Raji (cell line): ENCODE data around the gene CRELD2.

ENCODE experiments used
- POLR2A ChIP-seq: IDR thresholded peaks from 2 replicates; pipeline ENCODE4 v1.6.1; 2011; ENCODE audit warnings: low read depth, low read length, control low read depth; ENCODE audit not compliant: insufficient read depth

Gene CRELD2

GRCh38 chr22:49929211-49929979 lies 11.0 kb downstream of the CRELD2 start:
- no peak for TF ChIP-seq POLR2A

GRCh38 chr22:49929994-49930575 lies 11.7 kb downstream of the CRELD2 start:
- TF ChIP-seq POLR2A = no peak

GRCh38 chr22:49930596-49931412 lies 12.4 kb downstream of the CRELD2 start:
- peak; percentile 46 for TF ChIP-seq POLR2A

- no peak for TF ChIP-seq POLR2A
Observed at GRCh38 chr22:49933236-49934159, 15.1 kb downstream of the CRELD2 start.

- TF ChIP-seq POLR2A = no peak
Observed at GRCh38 chr22:49934160-49934890, 15.9 kb downstream of the CRELD2 start.

- TF ChIP-seq POLR2A = no peak
Observed at GRCh38 chr22:49934891-49935557, 16.6 kb downstream of the CRELD2 start.

- no peak for TF ChIP-seq POLR2A
Observed at GRCh38 chr22:49935561-49935960, 17.1 kb downstream of the CRELD2 start.

GRCh38 chr22:49936018-49936972 lies 17.9 kb downstream of the CRELD2 start:
- TF ChIP-seq POLR2A = peak; percentile 49

GRCh38 chr22:49936973-49937757 lies 18.7 kb downstream of the CRELD2 start:
- TF ChIP-seq POLR2A = no peak

GRCh38 chr22:49937758-49938564 lies 19.5 kb downstream of the CRELD2 start:
- no peak for TF ChIP-seq POLR2A

- no peak for TF ChIP-seq POLR2A
Observed at GRCh38 chr22:49938565-49939136, 20.2 kb downstream of the CRELD2 start.
